H1 (cell line): ENCODE results near the gene CABP1. TPM values are rescaled to one million over a fixed set of nuclear protein-coding genes. Genes with fewer than 3 reads are reported as not detected.
A peak's percentile ranks its signal among the peaks of the same experiment; 100 is the strongest.

Experiments used
- ASH2L ChIP-seq: fragments of 200-600, 300-600 bp; sonication (generic); IDR thresholded peaks from one replicate; pipeline ENCODE4 v1.7.1; 2017; ENCODE audit warnings: low read length
- ATF2 ChIP-seq: IDR thresholded peaks from 2 replicates; pipeline ENCODE4 v1.6.1; 2012; ENCODE audit warnings: low read length, inconsistent platforms
- CTBP2 ChIP-seq: IDR thresholded peaks from 2 replicates; pipeline ENCODE4 v1.7.0; 2011; ENCODE audit warnings: borderline replicate concordance, mild to moderate bottlenecking, moderate library complexity, mixed read lengths, low read length; ENCODE audit not compliant: insufficient read depth, insufficient read length
- CTCF ChIP-seq, 3 experiments: IDR thresholded peaks; 1 replicate in 2 of 3; 2 replicates in 1 of 3; pipeline versions ENCODE4 v1.5.1 to v1.6.1; 2011; ENCODE audit warnings: low read length in 3 of 3, mild to moderate bottlenecking in 3 of 3, inconsistent platforms in 2 of 3, low read depth in 1 of 3, moderate library complexity in 1 of 3; ENCODE audit not compliant: insufficient read depth in 1 of 3; ENCODE audit errors: control extremely low read depth in 1 of 3
- KDM4A ChIP-seq: IDR thresholded peaks from one replicate; pipeline ENCODE4 v1.7.1; 2012; ENCODE audit warnings: low read depth, mild to moderate bottlenecking, moderate library complexity, low read length, inconsistent platforms; ENCODE audit not compliant: severe bottlenecking
- RAD21 ChIP-seq, 2 experiments: IDR thresholded peaks in 1 of 2; conservative IDR thresholded peaks in 1 of 2; 2 replicates each; pipeline ENCODE4 v1.6.1; 2011; ENCODE audit warnings: low read depth in 2 of 2, low read length in 2 of 2, improper control_type of control experiment in 1 of 2, inconsistent platforms in 1 of 2, mild to moderate bottlenecking in 1 of 2, moderate library complexity in 1 of 2
- SIN3A ChIP-seq, 2 experiments: IDR thresholded peaks in 1 of 2; conservative IDR thresholded peaks in 1 of 2; 2 replicates each; pipeline ENCODE4 v1.6.1; 2011 to 2012; ENCODE audit warnings: low read length in 2 of 2, improper control_type of control experiment in 1 of 2, low read depth in 1 of 2, mild to moderate bottlenecking in 1 of 2
- SRF ChIP-seq: IDR thresholded peaks from 2 replicates; pipeline ENCODE4 v1.6.1; 2011; ENCODE audit warnings: mild to moderate bottlenecking, low read depth, low read length, moderate library complexity
- SUZ12 ChIP-seq: fragments of 200-600 bp; sonication (generic); IDR thresholded peaks from 2 replicates; pipeline ENCODE4 v1.6.1; 2012; ENCODE audit warnings: mild to moderate bottlenecking, inconsistent platforms, low read length, moderate library complexity, mixed read lengths
- YY1 ChIP-seq: IDR thresholded peaks from 2 replicates; pipeline ENCODE4 v1.6.1; 2011; ENCODE audit warnings: low read depth, mild to moderate bottlenecking, low read length
- polyA plus RNA-seq, 7 experiments: library from polyadenylated mRNA; depleted of rRNA in 3 of 7; stranded (reverse) in 5 of 7; unstranded in 2 of 7; fragments of >200 nt in 5 of 7; fragments of 200-250 nt in 2 of 7; gene quantifications; 1 replicate in 5 of 7; 2 replicates in 1 of 7; 4 replicates in 1 of 7; pipeline versions ENCODE4 v1.2.1 to v1.2.3, GENCODE V29; 2011 to 2013; ENCODE audit warnings: missing spikeins in 2 of 7, mixed read lengths in 2 of 7
- total RNA-seq: library from RNA; stranded (reverse); fragmentation: NEBNext Ultra II Directional; extraction: Animal tissue kit (Norgen Biotek cat#: 25700); gene quantifications from 2 replicates; pipeline ENCODE4 v1.2.1, GENCODE V29; 2021

Gene CABP1
- total and polyA plus RNA-seq, 2 of the 8 experiments (the other 6 are each of a cell fraction or from before 2014, with no cell fraction given): 3.9 to 7.4 TPM

DNA sequence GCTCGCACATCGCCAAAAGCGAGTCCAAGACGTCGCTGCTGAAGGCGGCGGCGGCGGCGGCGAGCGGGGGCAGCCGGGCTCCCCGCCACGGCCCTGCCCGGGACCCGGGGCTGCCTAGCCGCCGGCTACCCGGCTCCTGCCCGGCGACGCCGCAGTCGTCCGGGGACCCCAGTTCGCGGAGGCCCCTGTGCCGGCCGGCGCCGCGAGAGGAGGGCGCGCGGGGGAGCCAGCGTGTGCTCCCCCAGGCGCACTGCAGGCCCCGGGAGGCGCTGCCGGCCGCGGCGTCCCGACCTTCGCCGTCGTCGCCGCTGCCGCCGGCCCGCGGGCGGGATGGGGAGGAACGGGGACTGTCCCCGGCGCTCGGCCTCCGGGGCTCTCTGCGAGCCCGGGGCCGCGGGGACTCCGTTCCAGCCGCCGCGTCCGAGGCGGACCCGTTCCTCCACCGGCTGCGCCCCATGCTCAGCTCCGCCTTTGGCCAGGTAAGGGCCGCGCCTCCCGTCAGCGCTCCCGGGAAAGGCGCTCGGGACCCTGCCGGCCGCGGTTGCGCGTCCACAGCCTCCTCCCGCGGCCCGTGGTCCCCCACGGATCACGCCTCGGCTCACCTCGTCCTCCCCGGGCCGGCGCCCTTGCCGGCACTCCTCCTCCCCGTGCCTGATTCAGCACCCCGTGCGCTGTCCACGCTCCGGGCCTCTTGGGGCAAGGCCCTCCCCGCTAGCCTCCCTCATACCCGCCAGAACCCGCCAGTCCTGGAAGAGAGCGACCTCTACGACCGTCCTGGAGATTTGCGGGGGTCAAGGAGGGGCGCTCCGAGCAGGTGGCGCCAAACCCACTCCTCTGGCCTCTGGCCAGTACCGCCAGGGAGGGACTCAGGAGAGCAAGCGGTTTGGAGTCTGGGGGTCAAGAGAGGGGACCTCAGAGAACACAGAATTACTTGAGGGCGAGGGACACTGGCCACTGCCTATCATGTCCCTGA is 721 bp downstream of the CABP1 start (continued):
- TF ChIP-seq RAD21 (IDR thresholded peaks at IDR 0.05 in 1 of 2, conservative IDR thresholded peaks at IDR 0.05 in 1 of 2; ENCODE audit: low read depth in 2 of 2, low read length in 2 of 2): peak; percentile 35 to 46
- TF ChIP-seq SUZ12: 0 out of 2 replicates have a peak, but pooled peaks have one; percentile 32
- no peak for TF ChIP-seq SRF
- TF ChIP-seq CTCF (IDR thresholded peaks at IDR 0.05; ENCODE audit: control extremely low read depth in 1 of 3, insufficient read depth in 1 of 3, low read depth in 1 of 3, low read length in 3 of 3): peak; percentile 36 to 56 (median 37)
- peak; percentile 85 to 94; a peak in 3 of 4 replicates for TF ChIP-seq SIN3A (conservative IDR thresholded peaks at IDR 0.05 in 1 of 2, IDR thresholded peaks at IDR 0.05 in 1 of 2; ENCODE audit: low read depth in 1 of 2, low read length in 2 of 2)
- peak; percentile 52 for TF ChIP-seq ASH2L
- TF ChIP-seq KDM4A: peak; percentile 74
- no peak for TF ChIP-seq YY1
- TF ChIP-seq ATF2: no peak
- peak; percentile 33 for TF ChIP-seq CTBP2
